GM19238 (cell line): ENCODE results near the gene SOX10.

Experiments
- DNase-seq: peaks from one replicate; pipeline ENCODE4 v3.0.0; 2011; ENCODE audit warnings: low spot score; ENCODE audit not compliant: insufficient read length

The SOX10 gene

DNA sequence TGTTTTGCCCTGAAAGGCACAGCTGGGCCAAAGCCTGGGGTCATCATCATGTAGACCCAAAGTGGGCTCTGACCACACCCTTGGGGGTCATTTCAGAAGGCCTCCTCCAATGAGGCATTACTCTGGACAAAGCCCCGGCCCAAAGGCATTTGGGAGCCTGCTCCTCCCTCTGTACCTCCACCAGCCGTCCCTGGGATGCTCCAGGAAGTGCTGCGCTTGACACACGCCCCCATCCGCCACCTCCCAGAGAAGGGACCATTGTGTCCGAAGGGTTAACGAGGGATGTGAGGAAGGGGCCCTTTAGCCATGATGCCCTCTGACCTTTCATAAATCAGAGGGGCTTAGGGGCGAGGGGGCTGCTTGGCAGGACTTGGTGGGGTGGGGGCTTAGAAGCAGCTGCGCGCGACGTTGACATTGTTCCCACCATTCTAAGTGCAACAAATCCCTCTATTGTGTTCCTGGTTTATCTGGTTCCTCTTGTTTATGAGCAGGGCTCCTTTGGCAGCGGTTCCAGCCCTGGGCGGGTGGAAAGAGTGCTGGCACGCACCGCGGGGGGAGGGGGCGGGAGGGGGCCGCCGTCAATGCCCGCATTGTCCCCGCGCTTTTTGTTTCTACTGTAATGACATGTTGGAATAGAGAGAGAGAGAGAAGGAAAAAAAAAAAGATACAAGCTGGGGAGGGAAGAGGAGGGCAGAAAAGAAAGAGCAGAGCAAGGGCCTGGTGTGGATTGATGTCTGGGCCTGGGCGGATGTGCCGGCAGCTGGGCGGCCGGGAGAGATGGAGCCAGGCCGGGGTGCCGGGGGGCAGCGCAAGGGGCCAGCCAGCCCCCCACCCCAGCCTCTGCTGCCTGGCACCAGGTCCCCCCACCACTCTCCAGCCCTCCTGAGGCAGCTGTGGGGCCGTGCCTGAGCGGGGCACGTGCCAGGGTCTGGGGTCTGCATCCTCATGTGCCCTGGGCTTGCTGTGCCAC is 32.1 kb upstream of the SOX10 start:
- DNase-seq, result no peak

DNA sequence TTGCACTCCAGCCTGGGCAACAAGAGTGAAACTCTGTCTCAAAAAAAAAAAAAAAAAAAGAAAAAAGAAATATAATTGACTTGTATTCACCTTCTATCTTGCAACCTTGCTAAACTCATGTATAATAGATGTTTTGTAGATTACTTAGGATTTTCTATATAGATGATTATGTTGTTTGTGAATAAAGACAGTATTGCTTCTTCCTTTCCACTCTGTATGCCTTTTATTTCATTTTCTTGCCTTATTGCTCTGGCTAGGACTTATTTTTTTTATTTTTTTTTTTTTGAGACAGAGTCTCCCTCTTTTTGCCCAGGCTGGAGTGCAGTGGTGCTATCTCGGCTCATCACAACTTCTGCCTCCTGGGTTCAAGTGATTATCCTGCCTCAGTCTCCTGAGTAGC is 29.7 kb upstream of the SOX10 start:
- DNase-seq, result no peak

DNA sequence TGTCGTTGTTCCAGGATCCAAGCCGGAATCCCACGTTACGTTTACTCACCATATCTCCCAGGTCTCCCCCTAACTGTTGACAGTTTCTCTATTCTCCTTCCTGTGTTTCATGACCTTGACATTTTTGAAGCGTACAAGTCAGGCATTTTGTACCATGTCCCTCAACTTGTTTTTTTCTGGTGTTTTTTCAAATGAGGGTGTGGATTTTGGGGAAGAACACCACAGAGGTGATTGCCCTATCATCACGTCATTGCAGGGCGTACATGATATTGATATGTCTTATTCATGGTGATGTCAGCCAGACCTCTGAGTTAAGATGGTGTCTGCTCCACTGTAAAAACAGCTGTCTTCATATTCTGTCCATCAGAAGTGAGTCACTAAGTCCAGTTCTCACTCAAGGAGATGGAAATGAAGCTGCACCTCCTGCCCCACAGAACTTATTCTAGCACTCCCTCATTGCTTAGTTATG is 28.3 kb upstream of the SOX10 start:
- DNase-seq, result no peak

DNA sequence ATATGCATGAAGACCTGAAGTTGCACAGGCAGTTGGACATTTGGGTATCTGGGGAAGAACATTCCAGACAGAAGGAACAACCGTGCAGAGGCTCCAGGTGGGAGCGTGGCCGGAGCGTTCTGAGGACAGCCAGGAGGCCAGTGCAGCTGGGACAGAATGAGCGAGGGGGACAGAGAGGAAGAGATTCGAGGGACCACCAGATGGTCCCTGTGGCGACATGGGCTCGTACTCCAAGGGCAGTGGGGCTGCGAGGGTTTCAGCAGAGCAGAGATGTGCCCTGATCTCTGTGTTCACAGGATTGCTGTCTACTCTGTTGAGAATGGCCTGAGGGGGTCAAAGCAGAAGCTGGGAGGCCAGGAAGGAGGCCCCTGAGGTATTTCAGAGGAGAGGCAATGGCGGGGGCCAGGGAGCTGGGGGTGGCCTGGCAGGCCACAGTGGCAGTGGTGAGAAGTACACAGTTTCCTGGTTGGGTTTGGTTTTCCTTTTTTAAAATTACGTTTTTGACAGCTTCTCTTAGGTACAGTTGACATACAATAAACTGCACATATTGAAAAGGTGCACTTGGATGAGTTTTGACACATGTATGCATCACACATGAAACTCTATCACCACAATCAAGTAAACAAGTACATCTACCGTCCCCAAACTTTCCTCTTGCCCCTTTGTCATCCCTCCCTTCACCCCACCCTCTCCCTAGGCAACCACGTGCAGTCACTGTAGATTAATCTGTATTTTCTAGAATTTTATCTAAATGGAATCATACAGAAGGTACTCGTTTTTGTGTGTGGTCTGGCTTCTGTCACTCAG is 24.8 kb upstream of the SOX10 start:
- DNase-seq, result no peak

DNA sequence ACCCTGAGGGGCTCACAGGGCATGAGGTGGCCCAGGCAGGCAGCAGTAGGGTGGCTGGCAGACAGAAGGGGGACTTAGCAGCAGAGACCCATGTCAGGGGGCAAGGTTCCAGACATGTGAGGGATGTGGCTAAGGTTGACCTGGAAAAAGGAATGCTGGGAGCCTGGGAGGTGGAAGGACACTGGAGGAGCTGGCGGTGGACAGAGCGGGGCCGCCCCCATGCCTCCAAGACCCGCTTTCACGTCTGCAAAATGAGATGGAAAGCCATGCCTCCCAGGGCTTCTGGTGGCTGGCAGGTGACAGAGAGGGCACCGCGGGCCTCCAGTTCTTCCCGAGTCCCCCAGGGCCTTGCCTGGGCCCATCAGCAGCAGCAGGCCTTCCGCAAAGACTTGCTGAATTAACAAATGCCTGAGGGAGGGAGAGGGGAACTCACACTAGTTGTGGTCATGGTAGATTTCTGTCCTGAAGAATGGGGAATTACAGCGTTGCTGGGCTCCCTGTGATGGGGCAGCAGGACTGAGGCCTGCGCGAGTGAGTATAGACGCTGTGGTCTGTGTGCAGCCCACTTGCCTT is 23.1 kb upstream of the SOX10 start:
- no peak for DNase-seq

DNA sequence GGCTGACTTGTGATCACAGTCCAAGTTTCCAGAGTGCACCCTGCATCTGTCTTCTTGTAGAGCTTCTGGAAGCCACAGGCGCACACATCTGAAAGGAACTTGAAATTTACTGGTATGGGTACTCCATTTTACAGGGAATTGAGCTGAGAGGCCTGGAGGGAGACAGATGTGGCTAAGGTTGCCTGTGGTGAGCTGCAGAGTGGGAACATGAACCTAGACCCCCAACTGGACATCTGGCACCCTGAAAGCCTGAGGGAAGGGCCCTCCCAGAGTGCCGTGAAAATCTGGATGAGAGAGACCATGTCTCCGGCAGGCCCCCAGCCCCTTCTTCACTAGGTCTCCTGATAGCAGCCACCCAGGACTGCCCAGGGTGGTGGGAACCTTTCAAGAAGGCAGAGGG is 22.6 kb upstream of the SOX10 start:
- no peak for DNase-seq

DNA sequence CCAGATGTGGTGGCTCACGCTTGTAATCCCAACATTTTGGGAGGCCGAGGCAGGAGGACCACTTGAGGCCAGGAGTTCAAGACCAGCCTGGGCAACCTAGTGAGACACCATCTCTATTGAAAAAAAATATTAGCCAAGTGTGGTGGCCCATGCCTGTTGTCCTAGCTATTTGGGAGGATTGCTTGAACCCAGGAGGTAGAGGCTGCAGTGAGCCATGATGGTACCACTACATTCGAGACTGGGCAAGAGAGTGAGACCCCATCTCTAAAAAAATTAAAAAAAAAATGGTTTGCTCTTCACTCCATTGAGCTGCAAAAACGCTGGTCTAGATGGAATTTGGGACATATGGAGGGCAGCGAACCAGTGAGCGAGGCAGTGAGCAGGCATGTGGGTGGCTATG is 21.6 kb upstream of the SOX10 start:
- no peak for DNase-seq

DNA sequence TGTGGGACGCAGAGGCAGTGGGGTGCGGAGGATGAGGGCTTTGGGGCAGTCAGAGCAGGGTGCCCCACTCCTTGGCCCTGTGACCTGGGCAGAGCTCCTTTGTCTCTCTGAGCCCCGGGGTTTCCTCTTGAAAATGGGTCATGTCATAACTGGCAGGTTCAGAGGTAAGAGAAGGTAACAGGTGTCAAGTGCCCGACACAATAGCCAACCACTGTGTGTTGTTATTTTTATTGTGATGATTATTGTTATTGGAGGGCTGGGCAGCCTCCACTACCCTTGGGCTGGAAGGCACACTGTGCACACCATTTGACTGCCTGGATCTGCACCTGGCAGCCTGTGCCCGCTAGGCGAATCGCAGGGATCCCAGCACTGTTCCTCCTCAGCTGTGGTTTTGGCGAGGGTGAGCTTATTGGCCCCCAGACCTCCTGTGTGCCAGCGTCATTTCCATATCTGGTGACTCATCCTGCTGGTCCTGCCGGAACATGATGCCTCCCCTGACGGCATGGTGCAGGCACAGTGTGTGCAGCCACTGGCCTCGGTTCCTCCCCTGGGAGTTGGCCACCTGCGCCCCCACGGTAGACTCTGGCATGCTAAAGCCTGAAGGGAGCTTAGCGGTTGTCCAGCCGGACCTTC is 15.4 kb upstream of the SOX10 start:
- DNase-seq, result no peak

DNA sequence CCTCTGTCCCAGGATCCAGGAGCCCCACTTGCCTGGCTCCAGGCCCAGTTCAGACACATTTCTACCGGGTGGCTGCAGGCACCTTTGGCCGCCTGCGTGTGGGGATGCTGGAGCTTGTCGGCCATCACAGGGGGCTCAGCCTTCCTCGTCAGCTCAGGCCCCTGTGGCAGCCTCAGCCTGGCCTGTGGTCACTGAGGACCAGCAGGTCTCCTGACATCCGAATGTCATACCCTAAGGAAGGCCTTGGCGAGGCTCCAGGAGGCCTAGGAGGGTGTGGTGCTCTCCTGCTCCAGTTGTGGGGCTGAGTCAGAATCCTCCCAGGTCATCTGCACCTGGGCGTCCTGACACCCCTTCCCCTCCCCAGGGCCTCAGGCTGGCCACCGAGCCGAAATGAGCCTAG is 14.9 kb upstream of the SOX10 start:
- no peak for DNase-seq

DNA sequence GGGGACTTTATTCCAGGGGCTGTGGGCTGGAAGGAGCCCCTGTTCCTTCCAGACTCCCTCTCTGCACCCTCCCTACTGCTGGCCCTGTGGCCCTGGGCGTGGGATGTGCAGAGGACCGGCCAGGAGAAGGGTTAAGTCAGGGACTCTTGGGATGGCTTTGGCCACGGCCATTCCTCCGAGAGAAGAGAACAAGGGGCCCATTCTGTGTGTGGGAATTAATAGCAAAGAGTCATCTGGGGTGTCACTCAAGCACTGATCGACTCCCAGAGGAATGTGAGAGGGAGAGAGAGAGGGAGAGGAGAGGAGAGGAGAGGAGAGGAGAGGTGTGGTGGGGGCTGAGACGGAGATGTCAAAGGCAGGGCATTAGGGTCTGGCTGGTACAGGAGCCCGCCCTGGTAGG is 14.2 kb upstream of the SOX10 start:
- no peak for DNase-seq

DNA sequence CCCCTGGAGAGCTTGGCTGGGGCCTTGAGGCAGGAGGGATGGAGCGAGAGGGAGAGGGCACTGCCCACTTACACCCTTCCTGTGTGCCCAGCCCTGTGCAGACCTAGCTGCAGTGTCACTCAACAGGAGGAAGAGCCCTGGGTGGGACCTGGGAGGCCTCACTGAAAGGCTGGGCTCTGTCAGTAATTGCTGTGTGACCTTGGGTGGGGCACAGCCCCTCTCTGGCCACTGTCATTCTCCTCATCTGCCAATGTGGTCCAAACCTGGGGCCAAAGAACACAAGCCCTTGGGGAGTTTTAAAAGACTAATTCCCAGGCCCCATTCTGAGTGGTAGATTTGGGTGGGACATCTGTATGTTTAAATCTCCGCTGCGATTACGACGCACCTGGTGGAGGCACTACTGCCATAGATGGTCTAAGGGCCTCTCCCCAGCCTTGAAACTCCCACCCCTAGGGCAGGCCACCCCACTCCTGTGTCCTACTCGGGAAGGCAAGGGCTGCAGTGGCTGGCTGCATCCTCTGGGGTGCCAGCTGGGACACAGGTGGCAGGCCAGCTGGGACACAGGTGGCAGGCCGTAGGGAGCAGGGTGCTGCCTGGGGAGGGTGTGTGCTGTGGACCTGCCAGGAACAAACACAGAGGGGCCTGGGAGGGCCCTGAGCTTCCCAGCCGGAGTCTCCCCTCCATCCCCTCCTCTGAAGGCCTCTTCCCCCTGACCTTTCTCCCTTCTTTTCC is 12.3 kb upstream of the SOX10 start:
- no peak for DNase-seq

DNA sequence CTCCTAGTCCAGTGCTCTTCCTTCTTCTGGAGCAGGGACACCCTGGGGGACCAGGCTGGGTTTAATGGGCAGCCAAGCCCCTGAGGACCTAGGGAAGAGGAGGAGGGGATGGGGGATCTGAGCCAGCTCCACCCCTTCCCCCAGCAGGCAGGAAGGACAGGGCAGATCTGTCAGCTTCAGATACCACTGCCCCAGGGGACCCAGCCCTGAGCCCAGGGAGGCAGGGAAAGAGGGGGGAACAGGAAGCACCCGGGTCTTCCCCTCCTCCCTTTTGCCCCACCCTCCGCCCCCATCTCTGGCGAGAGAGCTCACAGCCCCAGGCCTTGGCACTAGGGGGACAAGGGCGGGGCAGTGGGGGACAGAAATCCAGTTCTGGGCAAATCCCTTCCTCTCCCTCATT is 11.7 kb upstream of the SOX10 start:
- no peak for DNase-seq

DNA sequence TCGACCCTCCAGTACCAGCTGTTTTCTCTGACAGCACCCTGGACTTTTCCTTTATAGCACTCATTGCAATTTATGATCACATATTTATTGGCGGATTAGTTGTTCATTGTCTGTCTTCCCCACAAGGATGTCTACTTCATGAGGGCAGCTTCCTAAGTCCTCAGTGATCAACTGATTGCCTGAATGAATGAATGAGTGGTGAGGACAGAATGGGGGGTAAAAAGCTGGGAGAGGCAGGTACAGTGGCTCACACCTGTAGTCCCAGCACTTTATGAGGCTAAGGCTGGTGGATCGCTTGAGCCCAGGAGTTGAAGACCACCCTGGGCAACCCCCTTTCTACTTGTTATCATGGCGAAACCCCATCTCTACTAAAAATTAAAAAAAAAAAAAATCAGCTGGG is 11.1 kb upstream of the SOX10 start:
- DNase-seq, result no peak

DNA sequence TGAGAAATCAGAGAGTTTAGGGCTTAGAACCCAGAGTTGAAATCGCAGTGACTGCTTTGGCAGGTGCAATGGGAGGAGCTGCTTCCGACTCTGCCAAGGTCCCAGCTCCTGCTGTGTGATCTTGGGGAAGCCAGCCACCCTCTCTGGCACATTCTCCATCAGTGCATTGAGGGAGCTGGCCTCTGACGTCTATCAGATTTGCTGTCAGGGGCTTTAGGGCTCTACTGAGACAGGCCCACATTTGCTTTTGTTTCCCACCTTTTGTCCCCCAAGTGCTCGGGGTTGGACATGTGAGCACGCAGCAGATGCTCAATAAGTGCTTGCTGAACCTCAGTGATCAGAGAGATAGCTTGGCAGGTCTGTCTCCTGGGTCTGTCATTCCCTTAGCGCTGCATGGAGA is 10.6 kb upstream of the SOX10 start:
- no peak for DNase-seq

DNA sequence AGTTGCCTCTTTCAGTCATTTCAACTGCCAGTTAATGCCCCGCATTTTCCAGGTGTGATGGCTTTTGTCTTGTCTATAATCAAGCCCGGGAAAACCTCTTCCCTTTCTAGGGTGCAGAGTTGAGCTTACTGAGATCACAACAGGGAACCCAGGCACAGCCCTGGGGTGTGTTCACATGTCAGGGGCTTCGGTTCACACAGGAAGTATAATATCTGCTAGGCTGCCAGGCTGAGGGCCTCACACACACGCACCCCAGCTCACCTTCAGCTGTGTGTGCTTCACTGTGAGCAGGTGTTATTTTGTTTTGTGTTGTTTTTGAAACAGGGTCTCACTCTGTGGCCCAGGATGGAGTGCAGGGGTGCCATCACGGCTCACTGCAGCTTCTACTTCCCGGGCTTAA is 9.7 kb upstream of the SOX10 start:
- no peak for DNase-seq

DNA sequence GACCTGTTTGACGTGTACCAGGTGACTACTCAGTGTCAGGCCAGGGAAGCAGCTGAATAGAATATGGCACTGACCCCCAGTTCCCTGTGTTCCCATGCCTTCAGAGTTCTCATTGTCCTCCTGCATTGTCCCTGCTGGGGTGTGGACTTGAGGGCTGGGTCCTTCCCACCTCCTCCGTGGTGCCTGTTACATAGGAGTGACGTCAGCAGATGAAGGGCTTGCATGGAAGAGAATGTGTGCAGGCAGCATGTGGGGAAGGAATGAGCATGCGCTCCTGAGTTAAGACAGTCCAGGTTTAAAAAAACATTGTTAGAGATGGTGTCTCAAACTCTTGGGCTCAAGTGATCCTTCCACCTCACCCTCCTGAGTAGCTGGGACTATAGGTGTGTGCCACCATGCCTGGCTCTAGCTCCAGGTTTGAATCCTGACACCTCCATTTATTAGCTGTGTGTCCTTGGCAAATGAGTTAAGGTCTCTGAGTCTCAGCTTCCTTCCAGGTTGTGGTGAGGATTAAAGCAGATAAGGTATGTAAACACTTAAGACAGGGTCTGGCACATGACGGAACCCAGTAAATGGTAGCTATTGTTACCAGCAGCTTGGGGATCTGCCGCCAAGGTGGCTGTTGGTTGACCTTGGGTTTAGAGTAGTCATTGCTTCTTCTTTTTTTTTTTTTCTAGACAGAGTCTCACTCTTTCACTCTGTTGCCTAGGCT is 7.5 kb upstream of the SOX10 start:
- no peak for DNase-seq

DNA sequence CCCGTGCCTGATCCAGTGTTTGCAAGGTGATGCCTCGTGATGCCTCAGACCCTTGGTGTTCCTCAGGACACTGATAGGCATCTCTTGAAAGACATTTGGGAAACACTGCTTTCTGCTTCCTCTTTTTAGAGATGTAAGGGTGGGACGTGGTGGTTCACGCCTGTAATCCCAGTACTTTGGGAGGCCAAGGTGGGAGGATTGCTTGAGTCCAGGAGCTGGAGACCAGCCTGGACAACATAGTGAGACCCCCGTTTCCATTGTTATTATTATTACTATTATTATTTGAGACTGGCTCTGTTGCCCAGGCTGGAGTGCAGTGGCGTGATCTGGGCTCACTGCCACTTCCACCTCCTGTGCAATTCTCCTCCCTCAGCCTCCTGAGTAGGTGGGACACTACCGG is 6.5 kb upstream of the SOX10 start:
- DNase-seq, result no peak

DNA sequence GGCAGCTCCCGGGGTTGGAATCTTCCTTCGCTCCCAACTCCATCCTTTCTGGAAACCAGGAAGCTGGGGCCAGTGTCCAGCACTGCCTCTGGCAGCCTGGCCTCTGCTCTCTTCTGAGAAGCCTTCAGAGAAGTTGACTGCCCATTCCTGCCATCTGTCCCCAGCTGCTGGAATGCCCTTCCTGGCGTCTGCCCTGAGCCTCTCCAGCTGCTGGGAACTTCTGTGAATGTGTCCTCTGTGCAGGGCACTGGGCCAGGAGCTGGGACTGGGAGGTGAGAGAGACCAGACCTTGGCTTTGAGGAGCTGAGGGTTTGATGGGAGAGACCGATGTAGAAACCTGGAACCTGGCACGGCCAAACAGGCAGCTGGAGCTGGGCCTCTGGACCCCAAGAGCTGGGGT is 5.9 kb upstream of the SOX10 start:
- DNase-seq, result no peak

DNA sequence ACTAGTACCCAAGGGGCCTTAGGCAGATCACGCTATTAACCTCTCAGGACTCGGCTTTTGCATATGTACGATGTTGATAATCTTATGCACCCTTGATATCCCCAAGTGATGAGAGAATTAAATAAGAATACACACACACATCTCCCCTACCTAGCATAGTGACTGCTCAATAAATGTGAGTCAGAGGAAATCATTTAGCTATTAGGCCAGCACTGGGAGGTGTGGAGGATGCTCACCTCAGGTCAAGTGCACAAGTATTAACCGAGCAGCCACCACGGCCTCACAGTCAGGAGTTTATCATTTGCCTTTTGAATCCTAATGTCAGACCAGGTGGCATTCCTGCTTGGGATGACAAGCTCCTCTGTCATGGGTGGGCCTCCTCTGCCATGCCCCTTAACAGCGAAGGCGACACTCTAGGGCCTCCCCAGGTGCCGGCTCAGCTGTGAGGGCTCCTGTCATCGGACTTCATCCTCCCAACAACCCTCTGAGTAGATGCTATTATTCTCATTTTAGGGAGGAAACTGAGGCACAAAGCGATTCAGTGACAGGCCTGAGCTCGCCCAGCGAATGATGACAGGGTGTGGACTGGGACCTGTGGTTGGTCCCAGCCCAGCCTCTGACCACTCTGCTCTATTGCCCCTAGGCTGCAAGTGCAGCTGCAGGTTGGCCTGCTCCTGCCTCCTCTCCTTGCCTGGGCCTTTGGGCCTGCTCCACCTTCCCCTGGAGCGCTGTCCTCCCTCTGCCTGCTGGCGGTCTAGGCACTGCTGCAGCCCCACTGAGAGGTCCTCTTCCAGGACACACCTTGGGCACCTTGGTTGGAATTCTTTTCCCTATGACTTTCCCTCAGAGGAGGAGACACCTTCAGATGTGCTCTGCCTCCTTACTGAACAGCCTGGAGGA is 5.0 kb upstream of the SOX10 start:
- DNase-seq, result no peak
